Lower leg skin (tissue), 4 donors: Measurements from ENCODE around the gene ASB10. TPM values are rescaled to one million over a fixed set of nuclear protein-coding genes. Genes with fewer than 3 reads are reported as not detected.

ENCODE experiments used
- DNase-seq, 2 donors: peaks; one replicate each; pipeline ENCODE4 v3.0.0-alpha.2; 2019; ENCODE audit warnings: low spot score in 2 of 2
- H3K4me3 ChIP-seq: fragments of 200-600 bp; sonication (generic); 2 replicates; pipeline ENCODE4 v1.5.1; 2017; ENCODE audit warnings: mild to moderate bottlenecking, low read depth; ENCODE audit not compliant: poor library complexity, severe bottlenecking
- CTCF ChIP-seq, 3 donors: fragments of 450-650 bp; IDR thresholded peaks; one replicate each; pipeline ENCODE4 v1.5.1; 2016; ENCODE audit warnings: antibody characterized with exemption in 3 of 3, mild to moderate bottlenecking in 3 of 3, moderate library complexity in 2 of 3
- POLR2A ChIP-seq, 2 donors: fragments of 450-650 bp; IDR thresholded peaks; one replicate each; pipeline ENCODE4 v1.6.1; 2016 to 2017; ENCODE audit warnings: antibody characterized with exemption in 2 of 2, mild to moderate bottlenecking in 1 of 2, moderate library complexity in 1 of 2
- WGBS, 2 donors: methylation state at CpG; one replicate each; pipeline ENCODE4 v1.1.5; 2018; 5-methylcytosine and 5-hydroxymethylcytosine counted together
- intact Hi-C: fragments of 100-400 bp; cut with DNase I; formaldehyde crosslinking; loops from one replicate; pipeline ENCODE4 v1.15.0; 2023; ENCODE audit warnings: low total_unique reads
- total RNA-seq, 4 donors: library from RNA; depleted of rRNA; stranded (reverse); fragments of >200 nt; gene quantifications; one replicate each; pipeline ENCODE4 v1.1.0, GENCODE V29; 2016

The ASB10 gene
- total RNA-seq, 4 donors from 2014 or later: not detected

GRCh38 chr7:151140826-151141225 is 46.2 kb downstream of the ASB10 start:
- no peak overlapping the region for H3K4me3 ChIP-seq
- DNase-seq: no peak
- 89 to 93% methylated on average over 7 of the region's 7 CpGs for WGBS, 2 donors
- intact Hi-C loops: no loop called here
- no peak for TF ChIP-seq CTCF (IDR thresholded peaks at IDR 0.05)
- no peak for TF ChIP-seq POLR2A (IDR thresholded peaks at IDR 0.05)

GRCh38 chr7:151139791-151140190 is 47.3 kb downstream of the ASB10 start:
- H3K4me3 ChIP-seq: no peak overlapping the region
- TF ChIP-seq POLR2A (IDR thresholded peaks at IDR 0.05): no peak
- TF ChIP-seq CTCF (IDR thresholded peaks at IDR 0.05): no peak
- DNase-seq: peak in 1 of 2 donors; percentile 72
- intact Hi-C loops: no loop called here
- 86 to 89% methylated on average over 9 of the region's 9 CpGs for WGBS, 2 donors

- TF ChIP-seq POLR2A (IDR thresholded peaks at IDR 0.05) (no peak), CTCF (IDR thresholded peaks at IDR 0.05) (no peak)
- H3K4me3 ChIP-seq: no peak overlapping the region
- intact Hi-C loops: no loop called here
- peak in 1 of 2 donors; percentile 77 for DNase-seq
- WGBS, 2 donors: 78 to 89% methylated on average over 15 to 18 of the region's 18 CpGs
These were observed 47.8 kb downstream of the ASB10 start for GRCh38 chr7:151139071-151139790.

GRCh38 chr7:151138153-151138851 is 48.7 kb downstream of the ASB10 start:
- no peak overlapping the region for H3K4me3 ChIP-seq
- intact Hi-C loops: no loop called here
- no peak for TF ChIP-seq CTCF (IDR thresholded peaks at IDR 0.05)
- TF ChIP-seq POLR2A (IDR thresholded peaks at IDR 0.05): no peak
- peak in 1 of 2 donors; percentile 73 for DNase-seq
- 87 to 90% methylated on average over 29 to 30 of the region's 30 CpGs for WGBS, 2 donors

- TF ChIP-seq POLR2A (IDR thresholded peaks at IDR 0.05): no peak
- no peak for TF ChIP-seq CTCF (IDR thresholded peaks at IDR 0.05)
- no peak overlapping the region for H3K4me3 ChIP-seq
- intact Hi-C loops: no loop called here
- 88 to 89% methylated on average over 11 of the region's 11 CpGs for WGBS, 2 donors
- DNase-seq: peak in 1 of 2 donors; percentile 84
These were observed 49.3 kb downstream of the ASB10 start for GRCh38 chr7:151137791-151138152.
